ENCODE measurements around the gene ARL9. TPM values are rescaled to one million over a fixed set of nuclear protein-coding genes. Genes with fewer than 3 reads are reported as not detected.

The ARL9 gene
- total RNA-seq, 2 experiments from 2014 or later, result 0.17 TPM; not detected in 1

GRCh38 chr4:56544573-56545131, 39.1 kb downstream of the ARL9 start:
- H3K27me3 Mint-ChIP-seq, result peaks cover 9% of the 10 kb centered on the region
- ChIA-PET POLR2A (interaction anchor here (0.9 to 1.0 kb wide), 3 partner anchors 109 to 157 kb away, joined by 3 to 7 read pairs (median 3); partner anchors contain the start of genes AASDH and PAICS), CTCF (interaction anchor here (1.0 to 1.7 kb wide), 6 partner anchors 15 to 292 kb away, joined by 3 to 6 read pairs (median 4); partner anchors contain the start of gene PPAT)
- no peaks in the 10 kb centered on the region for H3K36me3 ChIP-seq (ENCODE audit: insufficient read depth, low read length)
- no peaks in the 10 kb centered on the region for H3K9me3 Mint-ChIP-seq
- H3K36me3 Mint-ChIP-seq (ENCODE audit: low read depth), result no peaks in the 10 kb centered on the region
- no peaks in the 10 kb centered on the region for H3K27me3 ChIP-seq (ENCODE audit: control insufficient read depth in 1 of 2, insufficient read depth in 2 of 2, low read length in 2 of 2)
- peaks cover 4% of the 10 kb centered on the region for H3K4me1 ChIP-seq (ENCODE audit: insufficient read depth, low read length)
- intact Hi-C loops (cut with DNase I, micrococcal nuclease), result loop anchor here (1.0 to 5.0 kb wide), 4 partner anchors 37 to 597 kb away; partner anchors contain the start of genes ARL9 (in 2 of the 2), CEP135 (in 1 of the 2) and SRP72 (in 1 of the 2)
- H3K4me1 Mint-ChIP-seq (ENCODE audit: low read depth), result peaks cover 21% of the 10 kb centered on the region
- H3K9me3 ChIP-seq (ENCODE audit: control insufficient read depth in 1 of 2, insufficient read depth in 1 of 2, low read length in 2 of 2), result no peaks in the 10 kb centered on the region
- H3K4me3 ChIP-seq (ENCODE audit: low read length), result peak overlapping the region; percentile 41
- H3K27ac Mint-ChIP-seq, result no peak overlapping the region
- ATAC-seq (ENCODE audit: poor library complexity), result peak; percentile 100
- peak; percentile 66 to 92 (median 85) for DNase-seq
- no peak overlapping the region for H3K27ac ChIP-seq (ENCODE audit: low read depth in 1 of 2, low read length in 2 of 2)
- peak overlapping the region; percentile 59 for H3K4me3 Mint-ChIP-seq
- TF ChIP-seq CTCF (IDR thresholded peaks at IDR 0.05), result peak; percentile 99

GRCh38 chr4:56550642-56551041, 45.1 kb downstream of the ARL9 start:
- H3K4me1 Mint-ChIP-seq (ENCODE audit: low read depth), result peaks cover 5% of the 10 kb centered on the region
- no peaks in the 10 kb centered on the region for H3K36me3 Mint-ChIP-seq (ENCODE audit: low read depth)
- H3K27ac ChIP-seq (ENCODE audit: low read depth in 1 of 2, low read length in 2 of 2), result no peak overlapping the region
- DNase-seq (no peak), ATAC-seq (ENCODE audit: poor library complexity) (no peak)
- POLR2A ChIA-PET, result no interaction called here
- no peak overlapping the region for H3K4me3 Mint-ChIP-seq
- no peaks in the 10 kb centered on the region for H3K4me1 ChIP-seq (ENCODE audit: insufficient read depth, low read length)
- H3K27ac Mint-ChIP-seq, result no peak overlapping the region
- H3K4me3 ChIP-seq (ENCODE audit: low read length), result no peak overlapping the region
- intact Hi-C loops (cut with DNase I, micrococcal nuclease), result no loop called here
- no peaks in the 10 kb centered on the region for H3K27me3 ChIP-seq (ENCODE audit: control insufficient read depth in 1 of 2, insufficient read depth in 2 of 2, low read length in 2 of 2)
- no peaks in the 10 kb centered on the region for H3K9me3 ChIP-seq (ENCODE audit: control insufficient read depth in 1 of 2, insufficient read depth in 1 of 2, low read length in 2 of 2)
- H3K9me3 Mint-ChIP-seq, result no peaks in the 10 kb centered on the region
- H3K36me3 ChIP-seq (ENCODE audit: insufficient read depth, low read length), result no peaks in the 10 kb centered on the region
- CTCF ChIA-PET, result no interaction called here
- H3K27me3 Mint-ChIP-seq, result no peaks in the 10 kb centered on the region
- TF ChIP-seq CTCF (IDR thresholded peaks at IDR 0.05), result no peak

GRCh38 chr4:56551516-56551915, 45.9 kb downstream of the ARL9 start:
- H3K4me3 ChIP-seq (ENCODE audit: low read length), result no peak overlapping the region
- H3K27me3 ChIP-seq (ENCODE audit: control insufficient read depth in 1 of 2, insufficient read depth in 2 of 2, low read length in 2 of 2), result no peaks in the 10 kb centered on the region
- H3K27ac Mint-ChIP-seq, result no peak overlapping the region
- H3K9me3 ChIP-seq (ENCODE audit: control insufficient read depth in 1 of 2, insufficient read depth in 1 of 2, low read length in 2 of 2), result no peaks in the 10 kb centered on the region
- no peak overlapping the region for H3K27ac ChIP-seq (ENCODE audit: low read depth in 1 of 2, low read length in 2 of 2)
- H3K27me3 Mint-ChIP-seq, result no peaks in the 10 kb centered on the region
- ATAC-seq (ENCODE audit: poor library complexity) (no peak), DNase-seq (no peak)
- ChIA-PET POLR2A (no interaction called here), CTCF (interaction anchor here (0.6 kb wide), 1 partner anchor 1333 kb away, joined by 3 read pairs; no protein-coding TSS in a partner anchor)
- H3K36me3 ChIP-seq (ENCODE audit: insufficient read depth, low read length), result no peaks in the 10 kb centered on the region
- peaks cover 5% of the 10 kb centered on the region for H3K4me1 Mint-ChIP-seq (ENCODE audit: low read depth)
- intact Hi-C loops (cut with DNase I, micrococcal nuclease), result no loop called here
- no peaks in the 10 kb centered on the region for H3K9me3 Mint-ChIP-seq
- H3K4me1 ChIP-seq (ENCODE audit: insufficient read depth, low read length), result no peaks in the 10 kb centered on the region
- no peaks in the 10 kb centered on the region for H3K36me3 Mint-ChIP-seq (ENCODE audit: low read depth)
- no peak overlapping the region for H3K4me3 Mint-ChIP-seq
- TF ChIP-seq CTCF (IDR thresholded peaks at IDR 0.05), result no peak

Data from CD4-positive, alpha-beta T cell (primary cell).